Thyroid gland (tissue), 4 donors: ENCODE data around the gene RINT1.
"Not testable (repeated sequence)": the region's sequence is repeated elsewhere in the genome, so short reads cannot be mapped to it uniquely, and the experiment has no call there.

ENCODE experiments used
- POLR2A ChIP-seq, 2 donors: fragments of 450-650 bp; IDR thresholded peaks; one replicate each; pipeline ENCODE4 v1.6.1; 2017; ENCODE audit warnings: antibody characterized with exemption in 2 of 2, mild to moderate bottlenecking in 2 of 2, moderate library complexity in 1 of 2
- TF ChIP-seq, protein P1 (sequence below), 6 experiments: fragments of 200-600 bp in 3 of 6; fragments of 450-650 bp in 3 of 6; sonication (generic) in 3 of 6; IDR thresholded peaks; one replicate each; pipeline ENCODE4 v1.5.1; 2016 to 2019; ENCODE audit warnings: antibody characterized with exemption in 6 of 6, mild to moderate bottlenecking in 2 of 6, inconsistent platforms in 1 of 6, moderate library complexity in 1 of 6

DNA sequence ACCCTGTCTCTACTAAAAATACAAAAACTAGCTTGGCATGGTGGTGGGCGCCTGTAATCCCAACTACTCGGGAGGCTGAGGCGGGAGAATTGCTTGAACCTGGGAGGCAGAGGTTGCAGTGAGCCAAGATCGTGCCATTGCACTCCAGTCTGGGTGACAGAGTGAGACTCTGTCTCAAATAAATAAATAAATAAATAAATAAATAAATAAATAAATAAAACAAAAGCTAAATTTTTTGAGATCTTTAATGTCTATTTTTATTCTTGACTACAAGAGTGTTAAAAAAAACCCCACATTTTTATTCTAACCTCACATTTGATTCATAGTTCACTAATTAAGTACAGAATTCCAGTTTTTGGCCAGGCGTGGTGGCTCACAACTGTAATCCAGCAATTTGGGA lies 4.3 kb upstream of the RINT1 start:
- TF ChIP-seq, protein P1, sequence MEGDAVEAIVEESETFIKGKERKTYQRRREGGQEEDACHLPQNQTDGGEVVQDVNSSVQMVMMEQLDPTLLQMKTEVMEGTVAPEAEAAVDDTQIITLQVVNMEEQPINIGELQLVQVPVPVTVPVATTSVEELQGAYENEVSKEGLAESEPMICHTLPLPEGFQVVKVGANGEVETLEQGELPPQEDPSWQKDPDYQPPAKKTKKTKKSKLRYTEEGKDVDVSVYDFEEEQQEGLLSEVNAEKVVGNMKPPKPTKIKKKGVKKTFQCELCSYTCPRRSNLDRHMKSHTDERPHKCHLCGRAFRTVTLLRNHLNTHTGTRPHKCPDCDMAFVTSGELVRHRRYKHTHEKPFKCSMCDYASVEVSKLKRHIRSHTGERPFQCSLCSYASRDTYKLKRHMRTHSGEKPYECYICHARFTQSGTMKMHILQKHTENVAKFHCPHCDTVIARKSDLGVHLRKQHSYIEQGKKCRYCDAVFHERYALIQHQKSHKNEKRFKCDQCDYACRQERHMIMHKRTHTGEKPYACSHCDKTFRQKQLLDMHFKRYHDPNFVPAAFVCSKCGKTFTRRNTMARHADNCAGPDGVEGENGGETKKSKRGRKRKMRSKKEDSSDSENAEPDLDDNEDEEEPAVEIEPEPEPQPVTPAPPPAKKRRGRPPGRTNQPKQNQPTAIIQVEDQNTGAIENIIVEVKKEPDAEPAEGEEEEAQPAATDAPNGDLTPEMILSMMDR (IDR thresholded peaks at IDR 0.05): not testable (repeated sequence)
- not testable (repeated sequence) for TF ChIP-seq POLR2A (IDR thresholded peaks at IDR 0.05)
